IMR-90 (cell line): Measurements from ENCODE around the gene TIGD1. TPM values are rescaled to one million over a fixed set of nuclear protein-coding genes. Genes with fewer than 3 reads are reported as not detected.
A peak's percentile ranks its signal among the peaks of the same experiment; 100 is the strongest.

ENCODE experiments used
- ATAC-seq: fragments of 200-7000 bp; cut with Tn5 transposase; 2 replicates; pipeline ENCODE4 v1.9.1; 2020; ENCODE audit warnings: low read depth, mild to moderate bottlenecking, moderate library complexity
- BruUV-seq: library from RNA; stranded (reverse); fragments of 400-500 nt; replicated peaks from 2 replicates; lab custom pipeline; 2021; lab: Mats Ljungman, UMichigan
- CTCF ChIA-PET: fragments of 300-600 bp; formaldehyde crosslinking; extraction: SDS; loops from one replicate; lab custom pipeline; 2021; ENCODE audit warnings: antibody characterized with exemption; lab: Yijun Ruan, JAX
- POLR2A ChIA-PET: fragments of 300-600 bp; sonication (Branson Sonifier 250); formaldehyde crosslinking; loops from one replicate; lab custom pipeline; 2022; ENCODE audit warnings: antibody characterized with exemption; ENCODE audit not compliant: unreplicated experiment; lab: Charles Lee
- DNase-seq: peaks from one replicate; pipeline ENCODE4 v3.0.0; 2013
- H2AFZ ChIP-seq: replicated peaks from 2 replicates; pipeline ENCODE3; 2013; ENCODE audit warnings: low read length, mild to moderate bottlenecking; ENCODE audit not compliant: poor library complexity
- H2AK5ac ChIP-seq: 2 replicates; pipeline ENCODE4 v1.6.1; 2013; ENCODE audit warnings: low read depth, low read length, inconsistent platforms
- H2AK9ac ChIP-seq: replicated peaks from 2 replicates; pipeline ENCODE3; 2013; ENCODE audit warnings: mild to moderate bottlenecking, low read depth, low read length, moderate library complexity; ENCODE audit not compliant: poor library complexity
- H2BK120ac ChIP-seq: 2 replicates; pipeline ENCODE4 v1.6.1; 2013; ENCODE audit warnings: low read depth, low read length, inconsistent platforms
- H2BK15ac ChIP-seq: 3 replicates; pipeline ENCODE4 v1.6.1; 2013; ENCODE audit warnings: low read depth, low read length, inconsistent platforms
- H2BK20ac ChIP-seq: 2 replicates; pipeline ENCODE4 v1.6.1; 2013; ENCODE audit warnings: low read depth, mild to moderate bottlenecking, inconsistent platforms, low read length, moderate library complexity
- H2BK5ac ChIP-seq: 2 replicates; pipeline ENCODE4 v1.6.1; 2013; ENCODE audit warnings: mild to moderate bottlenecking, low read depth, low read length, inconsistent platforms; ENCODE audit not compliant: poor library complexity, severe bottlenecking
- H3K14ac ChIP-seq: replicated peaks from 2 replicates; pipeline ENCODE4 v1.6.1; 2013; ENCODE audit warnings: low read depth, low read length, inconsistent platforms
- H3K18ac ChIP-seq: 2 replicates; pipeline ENCODE4 v1.6.1; 2013; ENCODE audit warnings: low read depth, low read length, control low read depth
- H3K23ac ChIP-seq: 2 replicates; pipeline ENCODE4 v1.6.1; 2013; ENCODE audit warnings: low read depth, low read length, inconsistent platforms
- H3K27ac ChIP-seq: 2 replicates; pipeline ENCODE4 v1.5.1; 2013; ENCODE audit warnings: mild to moderate bottlenecking, control low read depth, low read length; ENCODE audit not compliant: insufficient read depth
- H3K27me3 ChIP-seq: 2 replicates; pipeline ENCODE4 v1.6.1; 2013; ENCODE audit warnings: low read length; ENCODE audit not compliant: control insufficient read depth, insufficient read depth
- H3K36me3 ChIP-seq: 2 replicates; pipeline ENCODE4 v1.6.1; 2013; ENCODE audit warnings: low read length, mixed read lengths; ENCODE audit not compliant: control insufficient read depth, insufficient read depth
- H3K4ac ChIP-seq: 2 replicates; pipeline ENCODE4 v1.6.1; 2013; ENCODE audit warnings: low read depth, low read length, inconsistent platforms
- H3K4me1 ChIP-seq: 2 replicates; pipeline ENCODE4 v1.6.1; 2013; ENCODE audit warnings: low read length, mixed read lengths; ENCODE audit not compliant: control insufficient read depth, insufficient read depth
- H3K4me2 ChIP-seq: 2 replicates; pipeline ENCODE4 v1.6.1; 2013; ENCODE audit warnings: low read depth, mild to moderate bottlenecking, control low read depth, low read length, moderate library complexity
- H3K4me3 ChIP-seq: 2 replicates; pipeline ENCODE4 v1.5.1; 2013; ENCODE audit warnings: low read depth, mild to moderate bottlenecking, control low read depth, low read length, moderate library complexity; ENCODE audit not compliant: insufficient read depth
- H3K56ac ChIP-seq: 2 replicates; pipeline ENCODE4 v1.6.1; 2013; ENCODE audit warnings: low read length, inconsistent platforms; ENCODE audit not compliant: insufficient read depth; ENCODE audit errors: extremely low read depth
- H3K79me1 ChIP-seq, 2 experiments: 2 replicates each; pipeline ENCODE4 v1.6.1; 2013; ENCODE audit warnings: low read length in 2 of 2, inconsistent platforms in 1 of 2, low read depth in 1 of 2
- H3K9ac ChIP-seq: 2 replicates; pipeline ENCODE4 v1.6.1; 2013; ENCODE audit warnings: low read depth, low read length, control low read depth
- H3K9me1 ChIP-seq: 2 replicates; pipeline ENCODE4 v1.6.1; 2013; ENCODE audit warnings: low read length, inconsistent platforms; ENCODE audit not compliant: insufficient read depth
- H3K9me3 ChIP-seq: 2 replicates; pipeline ENCODE4 v1.6.1; 2013; ENCODE audit warnings: low read length; ENCODE audit not compliant: control insufficient read depth, insufficient read depth
- H4K20me1 ChIP-seq: 2 replicates; pipeline ENCODE4 v1.6.1; 2013; ENCODE audit warnings: low read length, inconsistent platforms; ENCODE audit not compliant: insufficient read depth
- H4K5ac ChIP-seq: 2 replicates; pipeline ENCODE4 v1.6.1; 2013; ENCODE audit warnings: mild to moderate bottlenecking, low read depth, low read length, control low read depth
- H4K8ac ChIP-seq, 2 experiments: 2 replicates each; pipeline ENCODE4 v1.6.1; 2013; ENCODE audit warnings: low read depth in 2 of 2, low read length in 2 of 2, control low read depth in 1 of 2, inconsistent platforms in 1 of 2
- H4K91ac ChIP-seq: 2 replicates; pipeline ENCODE4 v1.6.1; 2013; ENCODE audit warnings: low read depth, low read length, inconsistent platforms; ENCODE audit not compliant: insufficient read depth
- BHLHE40 ChIP-seq: fragments of 150-350 bp; IDR thresholded peaks from 2 replicates; pipeline ENCODE4 v1.6.1; 2016; ENCODE audit warnings: mild to moderate bottlenecking, low read depth, low read length
- FOS ChIP-seq: fragments of 150-350 bp; IDR thresholded peaks from 2 replicates; pipeline ENCODE4 v1.6.1; 2016; ENCODE audit warnings: low read depth, low read length
- MAFK ChIP-seq: IDR thresholded peaks from 2 replicates; pipeline ENCODE4 v1.6.1; 2012; ENCODE audit warnings: low read depth, low read length, improper control_type of control experiment
- NFE2L2 ChIP-seq: fragments of 150-350 bp; IDR thresholded peaks from 2 replicates; pipeline ENCODE4 v1.6.1; 2016; ENCODE audit warnings: low read depth, mild to moderate bottlenecking, low read length
- POLR2A ChIP-seq: IDR thresholded peaks from 2 replicates; pipeline ENCODE4 v1.6.1; 2012; ENCODE audit warnings: mild to moderate bottlenecking, low read depth, low read length
- RAD21 ChIP-seq: IDR thresholded peaks from 2 replicates; pipeline ENCODE4 v1.6.1; 2012; ENCODE audit warnings: low read length, improper control_type of control experiment
- WGBS, 2 experiments: methylation state at CpG; one replicate each; pipeline versions ENCODE4 v1.1.5 to v1.1.7; 2013; ENCODE audit warnings: missing lambda C conversion rate in 2 of 2; ENCODE audit not compliant: insufficient read length in 1 of 2; ENCODE audit errors: extremely low coverage in 2 of 2; 5-methylcytosine and 5-hydroxymethylcytosine counted together
- dilution Hi-C: fragments of 300-500 bp; cut with HindIII; formaldehyde crosslinking; loops from one replicate; pipeline ENCODE4 v1.14.3; 2018; ENCODE audit warnings: low sequenced_read_pairs; ENCODE audit not compliant: unreplicated experiment
- in situ Hi-C: fragments of 300-500 bp; cut with MboI; formaldehyde crosslinking; loops from 3 replicates; pipeline ENCODE4 v1.14.3; 2019; ENCODE audit warnings: low sequenced_read_pairs, inconsistent platforms, mixed read lengths
- intact Hi-C: fragments of 100-400 bp; cut with micrococcal nuclease; formaldehyde crosslinking; loops from 2 replicates; pipeline ENCODE4 v1.10.0; 2022
- polyA plus RNA-seq, 3 experiments: library from polyadenylated mRNA; depleted of rRNA; stranded (reverse); fragments of >200 nt; gene quantifications; 2 replicates each; pipeline ENCODE4 v1.2.3, GENCODE V29; 2012; ENCODE audit warnings: low replicate concordance in 1 of 3
- total RNA-seq: library from RNA; depleted of rRNA; stranded (reverse); fragments of >200 nt; gene quantifications from 2 replicates; pipeline ENCODE4 v1.2.3, GENCODE V29; 2012

The TIGD1 gene
- total and polyA plus RNA-seq, 2 of the 4 experiments (the other 2 are of a cell fraction): 2.7 to 2.9 TPM

GRCh38 chr2:232568161-232568560, 17.8 kb upstream of the TIGD1 start:
- peak; percentile 90 for ATAC-seq
- Histone ChIP-seq H3K56ac (no peak overlapping the region), H2AK9ac (no peak overlapping the region), H3K79me1 (peaks cover 10 to 35% of the 10 kb centered on the region in 2 experiments; a peak in 3 of 4 replicates), H4K20me1 (no peaks in the 10 kb centered on the region), H4K8ac (0 out of 4 replicates have a peak overlapping the region, but pooled peaks of 1 of the 2 experiments have one; percentile 6), H3K4ac (no peak overlapping the region), H2BK5ac (peak overlapping the region; percentile 52), H3K9me1 (peaks cover 6% of the 10 kb centered on the region; the same call in 1 of the 2 replicates), H2BK20ac (no peak overlapping the region; the same call in 1 of the 2 replicates), H3K4me1 (no peaks in the 10 kb centered on the region; the same call in 1 of the 2 replicates), H3K27ac (no peak overlapping the region), H3K23ac (no peak overlapping the region), H3K36me3 (peaks cover 54% of the 10 kb centered on the region), H3K4me2 (no peak overlapping the region; the same call in 1 of the 2 replicates), H3K14ac (0 out of 2 replicates have a peak overlapping the region, but pooled peaks have one; percentile 30), H2AFZ (no peak overlapping the region), H2AK5ac (no peak overlapping the region), H4K91ac (no peak overlapping the region), H3K4me3 (no peak overlapping the region), H2BK120ac (0 out of 2 replicates have a peak overlapping the region, but pooled peaks have one; percentile 3), H4K5ac (no peak overlapping the region), H2BK15ac (no peak overlapping the region), H3K18ac (no peak overlapping the region), H3K9me3 (no peaks in the 10 kb centered on the region), H3K9ac (no peak overlapping the region), H3K27me3 (no peaks in the 10 kb centered on the region)
- dilution Hi-C loops (no loop called here), intact Hi-C loops (no loop called here), in situ Hi-C loops (no loop called here)
- TF ChIP-seq NFE2L2 (no peak), POLR2A (no peak), MAFK (no peak), FOS (peak; percentile 70), BHLHE40 (0 out of 2 replicates have a peak, but pooled peaks have one; percentile 23), RAD21 (no peak)
- DNase-seq: peak; percentile 84
- POLR2A ChIA-PET: no interaction called here
- CTCF ChIA-PET: no interaction called here
- BruUV-seq: no TSS peak
- WGBS, 2 experiments: no CpG with 5 or more reads among the region's 5 CpGs
